Measurements from ENCODE around the gene PDSS2.

The PDSS2 gene

GRCh38 chr6:107259951-107260350, 199.4 kb downstream of the PDSS2 start:
- DNase-seq: no peak

- no peak for DNase-seq
These were observed 211.2 kb downstream of the PDSS2 start for GRCh38 chr6:107248147-107248546.

GRCh38 chr6:107246972-107247615, 212.3 kb downstream of the PDSS2 start:
- DNase-seq: no peak

- no peak for DNase-seq
These were observed 213.0 kb downstream of the PDSS2 start for GRCh38 chr6:107246249-107246971.

- no peak for DNase-seq
These were observed 214.5 kb downstream of the PDSS2 start for GRCh38 chr6:107244742-107245480.

GRCh38 chr6:107244082-107244741, 215.2 kb downstream of the PDSS2 start:
- no peak for DNase-seq

- no peak for DNase-seq
These were observed 215.9 kb downstream of the PDSS2 start for GRCh38 chr6:107243471-107243870.

GRCh38 chr6:107237992-107238660, 221.2 kb downstream of the PDSS2 start:
- DNase-seq: no peak

GRCh38 chr6:107235511-107235910, 223.9 kb downstream of the PDSS2 start:
- no peak for DNase-seq

- DNase-seq: no peak
These were observed 224.4 kb downstream of the PDSS2 start for GRCh38 chr6:107235007-107235406.

- DNase-seq: no peak
These were observed 228.1 kb downstream of the PDSS2 start for GRCh38 chr6:107231243-107231642.

- DNase-seq: no peak
These were observed 228.9 kb downstream of the PDSS2 start for GRCh38 chr6:107230448-107230847.

- no peak for DNase-seq
These were observed 229.3 kb downstream of the PDSS2 start for GRCh38 chr6:107230024-107230423.

GRCh38 chr6:107228754-107229153, 230.6 kb downstream of the PDSS2 start:
- no peak for DNase-seq

- no peak for DNase-seq
These were observed 237.8 kb downstream of the PDSS2 start for GRCh38 chr6:107221519-107221918.

GRCh38 chr6:107219851-107220250, 239.5 kb downstream of the PDSS2 start:
- no peak for DNase-seq

GRCh38 chr6:107218142-107218541, 241.2 kb downstream of the PDSS2 start:
- DNase-seq: no peak

GRCh38 chr6:107217248-107217647, 242.1 kb downstream of the PDSS2 start:
- no peak for DNase-seq

- DNase-seq: no peak
These were observed 243.0 kb downstream of the PDSS2 start for GRCh38 chr6:107216197-107216933.

GRCh38 chr6:107215334-107215733, 244.0 kb downstream of the PDSS2 start:
- no peak for DNase-seq

GRCh38 chr6:107214655-107215054, 244.7 kb downstream of the PDSS2 start:
- no peak for DNase-seq
